Ascending aorta (tissue), 2 donors: ENCODE measurements around the gene GM2A. TPM values are rescaled to one million over a fixed set of nuclear protein-coding genes. Genes with fewer than 3 reads are reported as not detected.

Experiments
- DNase-seq, 2 donors: peaks; one replicate each; pipeline ENCODE4 v3.0.0-alpha.2; 2019; ENCODE audit warnings: low spot score in 2 of 2
- H3K27ac ChIP-seq, 2 donors: fragments of 200-600 bp; sonication (generic); one replicate each; pipeline ENCODE4 v1.5.1; 2016 to 2017; ENCODE audit warnings: mild to moderate bottlenecking in 1 of 2
- H3K27me3 ChIP-seq: fragments of 200-600 bp; sonication (generic); one replicate; pipeline ENCODE4 v1.5.1; 2017
- H3K36me3 ChIP-seq, 2 donors: fragments of 200-600 bp; sonication (generic); one replicate each; pipeline ENCODE4 v1.5.1; 2016
- H3K4me1 ChIP-seq, 2 donors: fragments of 200-600 bp; sonication (generic); one replicate each; pipeline ENCODE4 v1.5.1; 2016 to 2017; ENCODE audit warnings: mild to moderate bottlenecking in 1 of 2
- H3K4me3 ChIP-seq, 2 donors: fragments of 200-600 bp; sonication (generic); one replicate each; pipeline ENCODE4 v1.5.1; 2016 to 2017; ENCODE audit warnings: mild to moderate bottlenecking in 1 of 2
- H3K9me3 ChIP-seq, 2 donors: fragments of 200-600 bp; sonication (generic); one replicate each; pipeline ENCODE4 v1.5.1; 2016
- CTCF ChIP-seq, 3 experiments: fragments of 200-600 bp in 2 of 3; fragments of 450-650 bp in 1 of 3; sonication (generic) in 2 of 3; IDR thresholded peaks; one replicate each; pipeline ENCODE4 v1.5.1; 2016 to 2019; ENCODE audit warnings: antibody characterized with exemption in 3 of 3, mild to moderate bottlenecking in 1 of 3, moderate library complexity in 1 of 3
- intact Hi-C: fragments of 100-400 bp; cut with DNase I; formaldehyde crosslinking; loops from one replicate; pipeline ENCODE4 v1.15.1; 2023
- total RNA-seq: library from RNA; depleted of rRNA; stranded (reverse); fragments of >200 nt; gene quantifications from one replicate; pipeline ENCODE4 v1.1.0, GENCODE V29; 2016

GM2A gene
- total RNA-seq, 1 donor from 2014 or later: 15.0 TPM

GRCh38 chr5:151258816-151259215, 5.8 kb downstream of the GM2A start:
- TF ChIP-seq CTCF (IDR thresholded peaks at IDR 0.05): no peak
- H3K27ac ChIP-seq: no peak overlapping the region
- H3K4me3 ChIP-seq: no peak overlapping the region
- peaks cover 0 to 8% of the 10 kb centered on the region in 2 donors for H3K4me1 ChIP-seq
- H3K36me3 ChIP-seq: peaks cover 6 to 19% of the 10 kb centered on the region in 2 donors
- H3K27me3 ChIP-seq: no peaks in the 10 kb centered on the region
- H3K9me3 ChIP-seq: no peaks in the 10 kb centered on the region
- DNase-seq: no peak
- intact Hi-C loops: loop anchor here (10.0 kb wide), 1 partner anchor 186 kb away; the partner anchor contains the start of gene SLC36A1

- Histone ChIP-seq H3K27me3 (no peaks in the 10 kb centered on the region), H3K4me1 (peaks cover 0 to under 1% of the 10 kb centered on the region in 2 donors), H3K27ac (no peak overlapping the region), H3K9me3 (no peaks in the 10 kb centered on the region), H3K4me3 (no peak overlapping the region), H3K36me3 (peaks cover 6 to 20% of the 10 kb centered on the region in 2 donors)
- intact Hi-C loops: loop anchor here (10.0 kb wide), 1 partner anchor 185 kb away; the partner anchor contains the start of gene SLC36A1
- no peak for TF ChIP-seq CTCF (IDR thresholded peaks at IDR 0.05)
- no peak for DNase-seq
These were observed 6.9 kb downstream of the GM2A start for GRCh38 chr5:151259931-151260330.

GRCh38 chr5:151262532-151262931, 9.5 kb downstream of the GM2A start:
- no peaks in the 10 kb centered on the region for H3K9me3 ChIP-seq
- DNase-seq: no peak
- H3K36me3 ChIP-seq: peaks cover 21 to 45% of the 10 kb centered on the region in 2 donors
- H3K27ac ChIP-seq: no peak overlapping the region
- intact Hi-C loops: no loop called here
- no peak for TF ChIP-seq CTCF (IDR thresholded peaks at IDR 0.05)
- no peaks in the 10 kb centered on the region for H3K4me1 ChIP-seq
- no peak overlapping the region for H3K4me3 ChIP-seq
- H3K27me3 ChIP-seq: no peaks in the 10 kb centered on the region

- no peak overlapping the region for H3K4me3 ChIP-seq
- H3K36me3 ChIP-seq: peaks cover 28 to 61% of the 10 kb centered on the region in 2 donors
- TF ChIP-seq CTCF (IDR thresholded peaks at IDR 0.05): no peak
- H3K9me3 ChIP-seq: no peaks in the 10 kb centered on the region
- intact Hi-C loops: no loop called here
- no peak overlapping the region for H3K27ac ChIP-seq
- H3K27me3 ChIP-seq: no peaks in the 10 kb centered on the region
- no peak for DNase-seq
- H3K4me1 ChIP-seq: no peaks in the 10 kb centered on the region
These were observed 11.1 kb downstream of the GM2A start for GRCh38 chr5:151264113-151264512.

GRCh38 chr5:151267491-151268260, 14.7 kb downstream of the GM2A start:
- H3K4me3 ChIP-seq: no peak overlapping the region
- H3K27me3 ChIP-seq: no peaks in the 10 kb centered on the region
- no peaks in the 10 kb centered on the region for H3K4me1 ChIP-seq
- H3K9me3 ChIP-seq: no peaks in the 10 kb centered on the region
- intact Hi-C loops: no loop called here
- peaks cover 22 to 51% of the 10 kb centered on the region in 2 donors for H3K36me3 ChIP-seq
- no peak overlapping the region for H3K27ac ChIP-seq
- no peak for TF ChIP-seq CTCF (IDR thresholded peaks at IDR 0.05)
- no peak for DNase-seq
